VCaP (cell line): Measurements from ENCODE around the gene CNOT6.

Experiments
- H3K27ac ChIP-seq: fragments of 450-650 bp; 2 replicates; pipeline ENCODE4 v1.5.1; 2017
- TF ChIP-seq, protein P1 (sequence below): fragments of 450-650 bp; conservative IDR thresholded peaks from 2 replicates; pipeline ENCODE4 v1.5.1; 2017; ENCODE audit warnings: mild to moderate bottlenecking, moderate library complexity

The CNOT6 gene

DNA sequence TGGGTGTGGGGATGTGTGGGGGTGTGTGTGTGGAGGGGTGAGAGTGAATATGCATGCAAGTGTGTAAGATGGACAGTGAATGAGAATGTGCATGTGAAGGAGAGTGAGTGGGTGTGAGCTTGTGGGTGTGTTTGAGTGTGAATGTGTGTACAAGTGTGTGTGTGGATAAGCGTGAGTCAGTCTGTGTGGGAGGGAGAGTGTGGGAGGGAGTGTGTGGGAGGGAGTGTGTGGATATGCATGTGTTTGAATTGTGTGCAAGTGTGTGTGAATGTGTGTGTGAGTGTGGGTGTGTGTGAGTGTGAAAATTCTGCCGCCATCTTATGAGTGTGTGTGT, 100.8 kb downstream of the CNOT6 start:
- TF ChIP-seq, protein P1, sequence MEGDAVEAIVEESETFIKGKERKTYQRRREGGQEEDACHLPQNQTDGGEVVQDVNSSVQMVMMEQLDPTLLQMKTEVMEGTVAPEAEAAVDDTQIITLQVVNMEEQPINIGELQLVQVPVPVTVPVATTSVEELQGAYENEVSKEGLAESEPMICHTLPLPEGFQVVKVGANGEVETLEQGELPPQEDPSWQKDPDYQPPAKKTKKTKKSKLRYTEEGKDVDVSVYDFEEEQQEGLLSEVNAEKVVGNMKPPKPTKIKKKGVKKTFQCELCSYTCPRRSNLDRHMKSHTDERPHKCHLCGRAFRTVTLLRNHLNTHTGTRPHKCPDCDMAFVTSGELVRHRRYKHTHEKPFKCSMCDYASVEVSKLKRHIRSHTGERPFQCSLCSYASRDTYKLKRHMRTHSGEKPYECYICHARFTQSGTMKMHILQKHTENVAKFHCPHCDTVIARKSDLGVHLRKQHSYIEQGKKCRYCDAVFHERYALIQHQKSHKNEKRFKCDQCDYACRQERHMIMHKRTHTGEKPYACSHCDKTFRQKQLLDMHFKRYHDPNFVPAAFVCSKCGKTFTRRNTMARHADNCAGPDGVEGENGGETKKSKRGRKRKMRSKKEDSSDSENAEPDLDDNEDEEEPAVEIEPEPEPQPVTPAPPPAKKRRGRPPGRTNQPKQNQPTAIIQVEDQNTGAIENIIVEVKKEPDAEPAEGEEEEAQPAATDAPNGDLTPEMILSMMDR = no peak
- peak overlapping the region; percentile 98 for H3K27ac ChIP-seq

DNA sequence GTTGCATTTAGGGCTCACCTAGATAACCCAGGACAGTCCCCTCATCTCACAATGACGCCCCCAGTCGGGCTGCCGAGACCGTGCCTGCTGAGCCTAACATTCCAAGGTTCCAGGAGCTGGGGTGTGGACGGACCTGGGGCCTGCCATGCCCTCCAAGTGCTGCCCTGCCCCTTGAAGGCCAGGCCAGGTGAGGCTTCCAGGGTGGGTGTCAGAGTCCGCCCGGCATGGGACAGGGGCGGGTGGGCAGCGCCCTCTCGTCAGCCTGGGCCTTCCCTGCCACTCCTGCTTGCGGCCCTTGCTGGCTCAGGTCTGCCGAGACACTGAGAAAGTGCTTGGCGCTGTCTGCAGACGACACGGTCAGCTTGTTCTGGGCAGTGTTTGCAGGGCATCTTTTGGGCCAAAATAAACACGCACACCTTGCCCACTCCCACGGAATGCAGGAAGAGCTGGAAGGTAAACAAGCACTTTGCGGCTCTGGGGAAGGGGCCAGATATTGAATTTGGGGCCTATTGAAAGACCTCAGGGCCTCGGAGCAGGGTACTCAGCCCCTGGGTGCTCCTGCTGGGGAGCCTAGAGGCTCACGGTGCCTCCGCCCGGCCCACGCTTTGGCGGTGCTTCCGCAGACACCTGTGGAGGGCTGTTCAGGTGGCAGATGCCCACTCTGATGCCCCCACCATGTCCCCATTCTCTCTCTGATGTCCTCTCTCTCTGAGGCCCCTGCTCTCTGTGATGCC, 101.4 kb downstream of the CNOT6 start:
- H3K27ac ChIP-seq = peak overlapping the region; percentile 98
- TF ChIP-seq, protein P1 = peak; percentile 18; the same call in 1 of the 2 replicates

DNA sequence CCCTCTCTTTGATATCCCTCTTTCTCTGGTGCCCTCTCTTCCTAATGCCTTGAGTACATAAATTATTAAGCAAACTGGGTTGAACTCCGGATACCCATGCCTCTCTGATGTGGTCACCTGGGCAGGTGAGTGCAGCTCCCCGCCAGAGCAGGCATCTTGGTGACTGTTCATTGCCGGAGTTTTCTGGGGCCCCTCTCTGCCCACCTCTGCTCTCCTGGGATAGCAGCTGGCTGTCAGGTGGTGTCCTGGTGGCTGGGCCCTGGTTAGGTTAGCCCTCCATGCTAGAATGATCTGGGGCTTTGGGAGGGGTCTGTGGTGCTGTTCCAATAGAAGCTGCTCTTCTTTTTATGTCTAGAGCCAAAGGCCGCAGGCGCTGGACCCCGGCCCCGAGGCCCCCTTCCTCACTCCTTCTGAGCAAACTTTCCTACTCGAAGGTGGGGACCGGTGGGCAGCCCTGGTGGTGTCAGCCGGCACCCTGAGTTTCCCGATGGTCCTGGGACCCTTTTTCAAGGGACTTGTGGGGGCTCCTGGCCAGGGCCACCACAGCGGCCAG, 102.0 kb downstream of the CNOT6 start:
- TF ChIP-seq, protein P1 = no peak
- H3K27ac ChIP-seq = peak overlapping the region; percentile 98

DNA sequence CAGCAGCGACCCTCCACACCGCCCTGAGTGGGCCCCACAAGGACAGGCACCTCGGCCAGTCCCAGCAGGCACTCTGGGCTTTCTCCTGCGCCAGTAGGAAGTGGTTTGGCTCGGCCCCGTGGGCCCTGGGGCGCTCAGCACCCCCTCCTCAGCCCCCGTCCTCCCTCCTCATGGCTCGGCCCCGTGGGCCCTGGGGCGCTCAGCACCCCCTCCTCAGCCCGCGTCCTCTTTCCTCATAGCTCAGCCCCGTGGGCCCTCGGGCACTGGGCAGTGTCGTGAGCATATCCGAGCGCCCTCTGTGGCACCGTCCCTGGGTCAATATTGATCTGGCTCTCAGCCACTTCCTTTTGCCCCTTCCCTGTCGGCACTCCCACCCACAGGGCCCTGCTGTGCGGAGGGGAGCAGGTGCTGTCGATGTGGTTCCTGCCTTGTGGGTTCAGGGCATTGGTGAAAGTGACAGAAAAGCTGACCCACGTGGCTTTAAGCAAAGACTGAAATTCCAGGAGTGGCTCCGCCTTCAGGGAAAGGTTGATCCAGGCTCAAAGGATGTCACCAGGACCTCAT, 102.6 kb downstream of the CNOT6 start:
- TF ChIP-seq, protein P1 = no peak
- H3K27ac ChIP-seq = peak overlapping the region; percentile 98

DNA sequence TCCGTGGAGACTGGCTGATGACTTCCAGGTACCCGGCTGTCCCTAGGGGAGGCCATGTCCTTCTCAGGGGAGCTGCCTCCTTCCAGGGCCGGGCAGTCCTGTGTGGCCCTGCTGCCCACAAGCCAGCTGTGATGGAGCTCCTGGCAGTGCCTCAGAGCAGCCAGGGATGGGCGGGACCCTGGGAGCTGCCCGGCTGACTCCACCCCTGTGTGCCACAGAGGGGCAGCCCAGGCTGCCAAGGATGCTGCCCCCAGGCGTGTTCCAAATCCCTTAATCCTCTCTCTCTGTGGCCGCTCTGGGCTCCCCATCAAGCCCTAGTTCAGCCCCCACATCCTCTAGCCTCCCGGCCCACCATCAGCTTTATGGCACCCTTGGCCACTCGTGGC, 104.1 kb downstream of the CNOT6 start:
- TF ChIP-seq, protein P1 = no peak
- H3K27ac ChIP-seq = peak overlapping the region; percentile 98; the same call in 1 of the 2 replicates

DNA sequence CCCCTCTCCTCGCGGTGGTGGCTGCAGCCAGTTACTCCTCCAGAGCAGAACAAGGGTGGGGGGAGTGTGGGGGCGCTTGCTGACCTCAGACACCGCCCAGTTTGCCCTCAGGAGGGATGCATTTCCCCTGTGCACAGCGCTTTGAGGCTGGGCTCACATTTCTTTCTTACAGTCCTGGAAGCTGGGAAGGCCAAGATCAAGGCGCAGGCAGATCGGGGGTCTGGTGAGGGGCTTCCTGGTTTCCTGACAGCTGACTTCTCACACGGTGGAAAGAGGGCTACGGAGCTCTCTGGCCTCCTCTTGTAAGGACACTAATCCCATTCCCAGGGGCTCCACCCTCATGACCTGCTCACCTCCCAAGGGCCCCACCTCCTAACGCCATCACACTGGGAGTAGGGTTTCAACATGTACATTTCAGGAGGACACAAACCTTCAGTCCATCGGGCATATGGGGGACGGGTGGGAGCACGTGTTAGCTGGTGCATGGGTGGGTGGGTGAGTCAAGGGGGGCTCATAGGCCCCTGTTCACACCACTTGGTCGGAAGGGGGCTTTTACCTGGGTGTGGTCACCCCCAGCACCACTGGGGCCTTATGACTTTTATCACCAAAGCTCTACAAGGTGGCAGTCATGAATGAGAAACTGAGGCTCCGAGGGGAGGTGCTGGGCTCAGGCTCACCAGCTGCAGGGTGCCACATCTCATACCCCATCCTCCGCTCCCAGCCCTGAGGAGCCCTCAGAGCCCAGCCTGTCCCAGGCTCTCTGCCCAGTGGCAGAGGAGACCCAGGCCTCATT, 104.8 kb downstream of the CNOT6 start:
- H3K27ac ChIP-seq = peak overlapping the region; percentile 98; the same call in 1 of the 2 replicates

More for the DNA sequence above, 104.8 kb downstream of the CNOT6 start:
- TF ChIP-seq, protein P1 = no peak
